GM12873 (cell line): ENCODE measurements around the gene AUTS2.

Experiments
- TF ChIP-seq, protein P1 (sequence below): IDR thresholded peaks from 2 replicates; pipeline ENCODE4 v1.5.1; 2012; ENCODE audit warnings: low read depth, mild to moderate bottlenecking, moderate library complexity, low read length, control low read depth; ENCODE audit not compliant: insufficient read depth; ENCODE audit errors: missing control alignments

AUTS2 gene

DNA sequence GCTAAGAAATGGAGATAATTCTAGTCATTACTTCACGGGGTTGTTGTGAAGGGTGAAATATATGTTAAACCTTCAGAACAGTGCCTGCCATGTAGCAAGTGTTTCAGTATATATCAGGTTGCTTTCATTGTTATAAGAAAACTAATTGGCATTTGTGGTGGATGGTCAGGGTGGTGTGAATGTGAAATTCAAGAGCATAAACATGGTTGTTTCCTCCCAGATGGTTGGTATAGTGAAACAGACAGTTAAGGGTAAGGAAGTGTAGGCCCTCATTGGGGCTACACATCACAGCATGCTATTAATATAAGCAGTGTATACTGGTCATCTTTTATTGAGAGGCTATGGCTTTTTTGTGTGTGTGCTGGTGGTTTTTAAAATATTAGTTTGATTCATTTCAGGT is 171.6 kb downstream of the AUTS2 start:
- TF ChIP-seq, protein P1, sequence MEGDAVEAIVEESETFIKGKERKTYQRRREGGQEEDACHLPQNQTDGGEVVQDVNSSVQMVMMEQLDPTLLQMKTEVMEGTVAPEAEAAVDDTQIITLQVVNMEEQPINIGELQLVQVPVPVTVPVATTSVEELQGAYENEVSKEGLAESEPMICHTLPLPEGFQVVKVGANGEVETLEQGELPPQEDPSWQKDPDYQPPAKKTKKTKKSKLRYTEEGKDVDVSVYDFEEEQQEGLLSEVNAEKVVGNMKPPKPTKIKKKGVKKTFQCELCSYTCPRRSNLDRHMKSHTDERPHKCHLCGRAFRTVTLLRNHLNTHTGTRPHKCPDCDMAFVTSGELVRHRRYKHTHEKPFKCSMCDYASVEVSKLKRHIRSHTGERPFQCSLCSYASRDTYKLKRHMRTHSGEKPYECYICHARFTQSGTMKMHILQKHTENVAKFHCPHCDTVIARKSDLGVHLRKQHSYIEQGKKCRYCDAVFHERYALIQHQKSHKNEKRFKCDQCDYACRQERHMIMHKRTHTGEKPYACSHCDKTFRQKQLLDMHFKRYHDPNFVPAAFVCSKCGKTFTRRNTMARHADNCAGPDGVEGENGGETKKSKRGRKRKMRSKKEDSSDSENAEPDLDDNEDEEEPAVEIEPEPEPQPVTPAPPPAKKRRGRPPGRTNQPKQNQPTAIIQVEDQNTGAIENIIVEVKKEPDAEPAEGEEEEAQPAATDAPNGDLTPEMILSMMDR: no peak

DNA sequence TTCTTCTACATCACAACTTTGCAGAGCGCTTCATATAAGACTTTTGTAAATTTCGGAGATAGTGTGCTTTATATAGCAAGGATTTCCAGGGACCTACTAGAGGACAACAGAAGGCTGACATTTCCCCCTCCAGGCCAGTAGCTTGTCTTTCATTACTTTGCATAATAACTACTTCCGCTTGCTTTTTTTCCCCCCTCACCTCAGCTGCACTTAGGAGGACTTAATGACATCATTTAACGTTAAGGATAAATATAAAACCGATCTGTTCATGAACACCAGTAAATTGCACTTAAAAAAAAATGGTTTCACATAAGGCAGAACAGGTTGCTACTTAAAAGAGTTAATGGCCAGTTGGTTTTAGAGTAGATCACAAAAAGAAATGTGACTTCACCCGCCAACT is 172.3 kb downstream of the AUTS2 start:
- TF ChIP-seq, protein P1: no peak

DNA sequence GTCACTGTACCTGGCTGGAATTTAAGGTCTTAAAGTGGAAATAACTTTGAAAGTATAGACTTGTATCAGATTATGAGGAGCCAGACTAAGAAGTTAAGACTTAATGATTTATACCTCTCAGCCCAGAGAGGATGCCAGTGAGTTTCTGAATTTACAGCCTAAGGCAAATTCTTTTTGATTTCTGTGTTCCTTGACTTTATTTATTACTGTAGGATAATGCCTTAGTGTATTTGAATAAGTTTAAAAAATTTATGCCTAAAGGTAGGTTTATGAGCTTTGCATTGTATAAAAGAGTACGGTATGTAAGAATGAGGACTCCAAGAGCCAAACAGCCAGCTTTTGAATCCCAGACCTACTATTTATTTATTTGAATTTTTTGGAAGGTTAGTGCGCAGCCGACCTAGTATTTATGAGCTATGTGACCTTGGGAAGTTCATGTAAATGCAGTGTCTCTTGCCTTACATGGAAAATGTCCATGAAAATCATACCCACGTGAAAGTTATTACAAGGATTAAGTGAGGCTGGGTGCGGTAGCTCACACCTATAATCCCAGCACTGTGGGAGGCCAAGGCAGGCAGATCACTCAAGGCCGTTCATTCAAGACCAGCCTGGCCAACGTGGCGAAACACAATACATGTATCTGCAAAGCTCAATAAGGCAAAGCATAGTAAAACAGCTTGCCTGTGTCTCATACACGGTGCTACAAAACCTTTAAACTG is 174.6 kb downstream of the AUTS2 start:
- TF ChIP-seq, protein P1: no peak

DNA sequence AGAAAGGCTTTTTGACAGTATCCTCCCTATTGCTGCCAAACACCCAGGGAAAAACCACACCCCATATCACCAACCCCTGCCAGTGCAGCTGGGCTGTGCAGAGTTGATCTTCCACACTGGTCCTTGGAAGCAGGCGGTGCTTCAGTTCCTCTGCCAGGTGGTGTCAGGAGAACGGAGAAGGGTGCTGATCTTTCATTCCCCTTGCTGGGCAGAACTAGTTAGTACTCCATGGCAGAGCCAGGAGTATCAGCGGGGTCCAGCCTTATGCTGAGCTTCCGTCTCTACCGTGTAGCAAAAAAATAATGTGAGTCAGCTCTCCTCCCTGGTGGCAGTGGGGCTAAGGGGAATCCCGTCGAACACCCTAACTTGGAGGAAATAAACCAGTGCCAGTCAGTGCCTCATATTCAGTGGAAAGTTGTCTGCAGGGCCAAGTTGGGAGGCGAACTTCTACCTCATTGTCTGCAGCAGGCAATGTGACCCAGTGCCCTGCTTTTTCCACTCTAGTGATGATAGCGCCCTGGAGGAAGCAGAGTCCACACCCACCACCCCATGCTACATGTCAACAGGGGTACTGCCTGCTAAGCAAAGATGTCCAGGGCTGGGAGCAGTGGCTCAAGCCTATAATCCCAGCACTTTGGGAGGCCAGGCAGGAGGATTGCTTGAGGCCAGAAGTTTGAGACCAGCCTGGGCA is 175.4 kb downstream of the AUTS2 start:
- TF ChIP-seq, protein P1: no peak

DNA sequence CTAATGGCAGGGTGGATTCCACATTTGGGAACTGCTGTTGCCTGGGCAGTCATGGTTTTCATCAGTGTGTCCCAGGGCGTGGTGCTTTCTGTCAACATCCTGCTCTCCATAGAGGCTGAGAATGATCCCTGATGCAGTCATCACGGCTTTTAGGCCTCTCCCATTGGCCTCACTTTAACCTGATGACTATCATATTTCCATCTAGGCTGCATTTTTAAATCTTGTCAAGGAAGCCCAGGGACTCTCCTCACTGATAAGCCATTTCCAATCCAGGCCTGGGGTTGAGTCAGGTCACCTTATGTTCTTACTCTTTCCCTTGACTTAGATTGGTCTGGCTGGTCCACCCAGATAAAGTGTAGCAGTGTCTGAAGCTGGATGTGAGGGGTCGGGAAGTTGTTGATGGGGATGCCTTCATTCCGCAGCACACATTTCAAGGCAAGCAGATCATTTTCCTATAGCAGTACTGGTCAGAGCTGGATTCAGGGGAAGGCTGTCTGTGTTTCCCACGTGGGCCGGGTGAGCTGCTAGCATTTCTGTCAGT is 177.0 kb downstream of the AUTS2 start:
- TF ChIP-seq, protein P1: no peak

DNA sequence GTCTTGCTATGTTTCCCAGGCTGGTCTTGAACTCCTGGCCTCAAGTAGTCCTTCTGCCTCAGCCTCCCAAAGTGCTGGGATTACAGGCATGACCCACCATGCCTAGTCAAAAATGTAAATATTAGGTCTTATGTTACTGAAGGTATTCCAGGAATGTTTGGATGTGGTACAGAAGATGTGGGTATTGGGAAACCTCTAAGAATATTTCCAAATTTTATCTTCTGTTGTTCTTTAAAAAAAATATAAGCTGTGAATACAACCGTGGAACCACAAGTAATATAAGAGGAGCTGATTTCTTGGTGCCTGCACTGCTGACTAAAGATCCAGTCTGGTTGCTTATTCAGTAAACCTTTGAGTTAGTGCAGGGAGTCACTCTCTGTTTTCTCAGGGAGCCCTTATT is 178.3 kb downstream of the AUTS2 start:
- TF ChIP-seq, protein P1: no peak

DNA sequence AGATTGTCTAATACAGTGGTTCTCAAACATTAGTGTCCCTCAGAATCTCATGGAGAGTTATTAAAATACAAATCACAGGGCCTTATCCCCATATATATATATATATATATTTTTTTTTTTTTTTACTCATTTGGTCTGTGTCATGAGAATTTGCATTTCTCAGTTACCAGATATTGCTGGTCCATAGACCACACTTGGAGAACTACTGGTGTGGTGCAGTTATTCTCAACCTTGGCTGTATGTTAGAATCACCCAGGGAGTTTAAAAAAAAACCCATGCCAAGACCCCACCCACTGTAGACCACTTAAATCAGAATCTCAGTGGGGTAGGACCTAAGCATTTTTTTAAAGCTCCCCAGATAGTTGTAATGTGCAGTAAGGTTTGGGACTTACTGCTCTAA is 179.9 kb downstream of the AUTS2 start:
- TF ChIP-seq, protein P1: no peak
